Erythroblast (primary cell): ENCODE data around the gene TMEM151A.
"Not testable (repeated sequence)": the region's sequence is repeated elsewhere in the genome, so short reads cannot be mapped to it uniquely, and the experiment has no call there.

Source experiments
- DNase-seq, 2 experiments: peaks; one replicate each; lab custom pipeline; 2025; lab: John Stamatoyannopoulos, UW
- GATA1 ChIP-seq: IDR thresholded peaks from 2 replicates; pipeline ENCODE4 v1.6.1; 2011; ENCODE audit warnings: low read depth, mild to moderate bottlenecking, control low read depth, low read length, moderate library complexity
- POLR2A ChIP-seq: IDR thresholded peaks from 2 replicates; pipeline ENCODE4 v1.6.1; 2011; ENCODE audit warnings: mild to moderate bottlenecking, low read length

TMEM151A gene

GRCh38 chr11:66291706-66292542 is at the start of gene TMEM151A:
Gene TMEM151A, plus strand, starts transcription at chr11:66291894. Its CDS starts 120 bp downstream, at chr11:66292014.
- TF ChIP-seq POLR2A (no peak), GATA1 (no peak)
- no peak for DNase-seq

- TF ChIP-seq GATA1 = no peak
- no peak for TF ChIP-seq POLR2A
- DNase-seq = no peak
These were observed 49.5 kb upstream of the TMEM151A start for GRCh38 chr11:66242095-66242765.

DNA sequence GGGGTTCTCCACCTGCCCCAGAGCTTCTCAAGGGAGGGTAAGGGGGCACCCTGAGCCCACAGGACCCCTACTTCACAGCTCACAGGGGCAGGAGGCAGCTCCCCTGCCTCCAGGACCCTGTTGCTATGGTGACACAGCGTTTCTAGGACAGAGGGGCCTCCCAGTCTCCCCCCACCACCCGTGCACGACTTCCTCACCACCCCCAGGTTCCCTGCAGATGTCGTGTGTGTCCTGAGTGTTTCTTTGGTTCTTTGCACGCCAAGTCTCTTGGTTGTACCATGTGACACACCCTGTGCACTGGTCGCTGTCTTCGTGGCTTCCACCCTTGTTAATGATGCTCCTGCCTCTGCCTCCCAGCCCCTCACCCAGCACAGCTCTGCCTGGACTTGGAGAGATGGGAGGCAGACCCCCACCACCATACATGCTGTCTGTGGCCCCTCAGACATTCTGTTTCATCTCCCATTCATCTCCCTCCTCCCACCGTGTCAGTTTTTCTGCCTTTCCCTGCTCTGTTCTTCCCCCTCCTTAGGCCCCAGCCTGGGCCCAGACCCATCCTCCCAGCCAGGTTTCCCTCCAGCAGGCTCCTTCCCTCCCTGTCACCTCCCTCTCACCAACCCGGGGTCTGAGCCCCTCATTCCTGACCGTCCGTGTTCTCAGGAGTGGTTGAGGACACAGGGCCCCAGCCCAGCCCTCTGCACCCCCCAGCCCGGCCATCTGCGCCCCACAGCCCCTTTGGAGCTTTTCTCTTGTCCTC is 47.7 kb upstream of the TMEM151A start:
- DNase-seq = no peak
- TF ChIP-seq GATA1 = no peak
- no peak for TF ChIP-seq POLR2A

GRCh38 chr11:66247295-66247694 is 44.4 kb upstream of the TMEM151A start:
- TF ChIP-seq POLR2A = no peak
- TF ChIP-seq GATA1 = no peak
- DNase-seq = no peak

DNA sequence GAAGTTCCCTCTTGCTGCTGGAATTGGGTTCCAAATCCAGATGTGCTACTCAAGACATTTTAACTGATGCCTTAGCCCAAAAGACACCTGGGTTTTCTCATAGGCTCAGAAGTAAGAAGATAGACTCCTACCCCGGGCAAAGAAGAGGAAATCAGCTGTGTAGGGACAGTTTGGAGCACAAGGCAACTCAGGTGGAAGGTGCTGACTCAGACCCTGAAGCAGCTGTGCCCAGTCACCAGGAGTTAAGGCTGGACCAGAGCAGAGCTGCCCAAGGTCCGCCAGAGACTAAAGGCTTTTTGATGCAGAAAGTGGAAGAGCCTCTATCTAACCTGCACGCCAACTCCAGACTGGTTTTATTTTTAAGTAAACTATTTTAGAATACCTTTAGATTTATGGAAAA is 43.9 kb upstream of the TMEM151A start:
- DNase-seq = no peak
- TF ChIP-seq GATA1 (no peak), POLR2A (no peak)

- no peak for DNase-seq
- no peak for TF ChIP-seq POLR2A
These were observed 42.8 kb upstream of the TMEM151A start for GRCh38 chr11:66248903-66249302.

GRCh38 chr11:66251809-66252208 is 39.9 kb upstream of the TMEM151A start:
- no peak for TF ChIP-seq POLR2A
- no peak for TF ChIP-seq GATA1
- DNase-seq = no peak

- DNase-seq = not testable (repeated sequence)
These were observed 38.6 kb upstream of the TMEM151A start for GRCh38 chr11:66253081-66253480.

DNA sequence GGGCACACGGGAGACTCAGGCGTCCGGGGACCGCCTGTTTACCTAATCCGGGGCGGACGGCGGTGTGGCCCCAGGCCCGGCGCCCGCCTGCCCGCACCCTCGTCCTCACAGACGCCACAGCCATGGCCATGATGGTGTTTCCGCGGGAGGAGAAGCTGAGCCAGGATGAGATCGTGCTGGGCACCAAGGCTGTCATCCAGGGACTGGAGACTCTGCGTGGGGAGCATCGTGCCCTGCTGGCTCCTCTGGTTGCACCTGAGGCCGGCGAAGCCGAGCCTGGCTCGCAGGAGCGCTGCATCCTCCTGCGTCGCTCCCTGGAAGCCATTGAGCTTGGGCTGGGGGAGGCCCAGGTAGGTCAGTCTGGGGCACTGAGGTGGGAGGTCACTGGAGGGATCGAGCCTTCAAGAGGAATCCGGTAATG is 33.2 kb upstream of the TMEM151A start:
- DNase-seq = no peak
- no peak for TF ChIP-seq GATA1
- TF ChIP-seq POLR2A = no peak

DNA sequence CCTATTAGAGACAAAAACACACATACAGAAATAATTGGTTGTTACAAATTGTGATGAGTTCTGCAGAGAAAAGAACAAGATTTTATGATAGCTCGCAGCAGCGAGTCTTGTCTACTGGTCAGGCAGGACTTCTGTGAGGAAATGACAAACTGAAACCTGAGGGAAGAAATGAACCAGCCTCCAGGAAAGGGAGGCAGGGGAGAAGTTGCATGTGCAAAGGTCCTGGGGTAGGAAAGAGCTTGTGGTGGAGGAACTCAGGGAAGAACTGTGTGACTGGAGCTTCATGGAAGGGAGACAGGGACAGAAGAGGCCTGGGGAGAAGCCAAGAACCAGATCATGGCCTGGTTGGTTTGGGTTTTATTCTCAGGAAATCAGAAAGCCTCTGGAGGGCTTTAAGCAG is 32.5 kb upstream of the TMEM151A start:
- no peak for TF ChIP-seq POLR2A
- no peak for TF ChIP-seq GATA1
- DNase-seq = no peak

GRCh38 chr11:66259956-66260355 is 31.7 kb upstream of the TMEM151A start:
- TF ChIP-seq POLR2A = no peak
- TF ChIP-seq GATA1 = no peak
- DNase-seq = no peak

DNA sequence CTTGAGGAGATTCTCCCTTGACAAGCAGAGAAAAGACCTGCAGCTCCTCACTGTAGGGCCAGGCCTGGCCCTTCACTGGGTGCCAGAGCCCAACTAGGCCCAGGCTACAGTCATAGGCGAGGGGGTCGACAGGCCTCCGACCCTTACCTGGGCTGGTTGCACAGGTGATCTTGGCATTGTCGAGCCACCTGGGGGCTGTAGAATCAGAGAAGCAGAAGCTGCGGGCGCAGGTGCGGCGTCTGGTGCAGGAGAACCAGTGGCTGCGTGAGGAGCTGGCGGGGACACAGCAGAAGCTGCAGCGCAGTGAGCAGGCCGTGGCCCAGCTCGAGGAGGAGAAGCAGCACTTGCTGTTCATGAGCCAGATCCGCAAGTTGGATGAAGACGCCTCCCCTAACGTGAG is 30.1 kb upstream of the TMEM151A start:
- DNase-seq = no peak

DNA sequence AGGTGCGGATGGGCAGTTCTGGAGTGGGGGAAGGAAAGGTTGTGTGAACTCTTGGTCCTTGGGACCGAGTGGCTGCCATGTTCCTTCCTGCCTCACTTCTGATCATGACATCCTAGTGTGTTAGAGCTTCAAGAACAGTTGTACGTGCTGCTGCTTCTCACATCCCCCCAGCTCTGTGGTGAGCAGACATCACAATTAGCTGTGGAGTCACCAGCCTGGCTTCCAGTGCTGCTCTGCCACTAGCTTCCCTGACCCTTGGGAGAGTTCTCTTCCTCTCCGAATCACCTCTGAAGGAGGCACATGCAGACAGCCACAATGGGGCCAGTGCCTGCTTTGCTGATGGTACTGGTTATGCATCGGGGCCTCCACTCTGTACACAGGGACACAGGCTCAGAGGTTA is 29.5 kb upstream of the TMEM151A start:
- no peak for TF ChIP-seq POLR2A
- TF ChIP-seq GATA1 = no peak
- DNase-seq = no peak

More for the DNA sequence above, 30.1 kb upstream of the TMEM151A start:
- TF ChIP-seq POLR2A (no peak), GATA1 (no peak)

DNA sequence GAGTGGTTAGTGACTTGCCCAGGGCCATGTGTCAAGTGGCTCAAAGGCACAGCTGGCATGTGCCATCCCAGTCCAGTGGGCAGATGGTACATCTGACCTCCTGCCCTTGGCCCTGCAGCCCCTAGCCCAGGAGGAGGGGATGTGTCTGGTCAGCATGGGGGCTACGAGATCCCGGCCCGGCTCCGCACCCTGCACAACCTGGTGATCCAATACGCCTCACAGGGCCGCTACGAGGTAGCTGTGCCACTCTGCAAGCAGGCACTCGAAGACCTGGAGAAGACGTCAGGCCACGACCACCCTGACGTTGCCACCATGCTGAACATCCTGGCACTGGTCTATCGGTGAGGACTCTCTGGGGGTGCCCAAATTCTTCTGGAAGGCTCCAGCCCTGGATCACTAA is 29.0 kb upstream of the TMEM151A start:
- TF ChIP-seq GATA1 (no peak), POLR2A (peak; percentile 5)
- no peak for DNase-seq
